ENCODE data around the gene BHLHA15.
A peak's percentile ranks its signal among the peaks of the same experiment; 100 is the strongest.

Gene BHLHA15

DNA sequence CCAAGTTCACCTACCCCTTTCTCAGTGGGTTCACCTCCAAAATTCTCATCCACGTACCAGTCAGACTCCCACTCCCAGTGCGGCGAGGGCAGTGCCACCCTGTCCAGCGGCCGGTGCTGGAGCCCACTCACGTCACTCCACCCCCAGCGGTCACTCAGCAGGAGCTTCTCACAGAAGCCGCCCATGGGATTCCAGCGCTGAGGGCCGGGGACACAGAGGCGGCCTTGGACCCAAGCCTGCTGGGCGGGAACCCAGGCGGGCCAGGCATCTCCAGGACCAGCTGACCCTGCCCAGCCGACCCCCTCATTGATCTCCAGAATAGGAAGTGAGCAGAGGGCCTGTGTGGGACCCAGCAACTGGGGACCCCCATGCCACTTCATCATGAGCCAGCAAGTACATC is 33.6 kb downstream of the BHLHA15 start:
- DNase-seq (ENCODE audit: low spot score): no peak

DNA sequence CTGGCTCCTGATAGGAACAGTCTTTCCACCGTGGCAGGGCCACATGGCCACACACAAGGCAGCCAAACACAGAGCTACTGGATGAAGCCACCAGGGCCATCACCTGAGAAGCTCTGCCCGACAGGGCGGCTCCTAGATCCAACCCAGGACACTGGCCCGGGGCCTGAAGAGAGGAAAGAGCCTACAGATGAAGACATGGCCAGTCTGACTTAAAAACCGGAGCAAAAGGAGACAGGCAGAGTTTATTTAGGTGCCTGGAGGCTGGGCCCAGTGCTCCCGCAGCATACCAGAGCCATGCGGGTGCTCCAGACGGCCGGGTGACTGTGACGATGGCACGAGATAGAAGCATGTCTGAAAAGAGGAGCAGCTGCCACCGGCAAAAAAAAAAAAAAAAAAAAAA is 36.9 kb downstream of the BHLHA15 start:
- DNase-seq (ENCODE audit: low spot score): no peak

- DNase-seq (ENCODE audit: low spot score): no peak
These were observed 37.9 kb downstream of the BHLHA15 start for GRCh38 chr7:98249106-98249505.

- no peak for DNase-seq (ENCODE audit: low spot score)
These were observed 39.5 kb downstream of the BHLHA15 start for GRCh38 chr7:98250789-98251188.

GRCh38 chr7:98251231-98251600 is 40.0 kb downstream of the BHLHA15 start:
- no peak for DNase-seq (ENCODE audit: low spot score)

DNA sequence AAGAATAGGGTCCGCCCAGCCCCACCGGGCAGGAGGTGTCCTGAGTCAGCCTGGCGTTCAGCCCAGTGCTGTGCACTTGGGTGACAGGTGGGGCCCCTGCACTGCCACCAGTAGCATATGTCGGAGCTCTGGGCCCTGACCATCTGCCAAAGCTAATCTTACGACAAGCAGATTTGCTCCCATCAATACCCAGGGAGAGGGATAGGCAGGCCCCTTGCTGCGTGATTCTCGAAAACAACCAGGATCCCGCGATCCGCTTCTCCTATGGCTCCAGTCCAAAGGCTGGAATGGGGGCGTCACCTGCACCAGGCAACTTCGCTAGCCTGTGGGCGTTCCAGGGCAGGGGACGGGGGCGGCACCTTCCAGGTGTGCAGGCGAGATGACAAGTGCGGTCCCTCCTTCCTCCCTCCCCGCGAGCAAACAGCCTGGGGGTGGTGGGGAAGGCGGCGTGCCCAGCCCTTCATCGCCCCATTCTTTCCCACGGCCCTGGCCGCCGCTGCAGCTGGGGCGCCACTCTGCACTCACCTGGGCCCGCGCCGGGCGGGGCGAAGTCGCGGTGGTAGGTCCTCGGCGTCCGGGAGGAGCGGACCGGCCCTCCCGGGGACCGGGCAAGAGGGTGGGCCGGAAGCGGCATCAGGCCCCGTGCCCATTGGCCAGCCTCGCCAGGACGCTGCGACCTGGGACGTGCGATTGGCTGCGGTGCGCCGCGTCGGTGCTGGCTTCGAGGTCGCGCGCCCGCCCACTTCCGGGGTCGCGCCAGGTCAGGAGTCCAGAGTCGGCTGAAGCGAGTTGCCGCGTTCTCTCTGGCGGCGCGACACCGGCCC is 40.6 kb downstream of the BHLHA15 start, which contains the start of gene TECPR1:
Gene TECPR1 (minus strand): TSS at position 632 of the 824 bp plus-strand sequence. CDS start 6,086 bp downstream, outside the sequence.
- peak; percentile 100 for DNase-seq (ENCODE audit: low spot score)

DNA sequence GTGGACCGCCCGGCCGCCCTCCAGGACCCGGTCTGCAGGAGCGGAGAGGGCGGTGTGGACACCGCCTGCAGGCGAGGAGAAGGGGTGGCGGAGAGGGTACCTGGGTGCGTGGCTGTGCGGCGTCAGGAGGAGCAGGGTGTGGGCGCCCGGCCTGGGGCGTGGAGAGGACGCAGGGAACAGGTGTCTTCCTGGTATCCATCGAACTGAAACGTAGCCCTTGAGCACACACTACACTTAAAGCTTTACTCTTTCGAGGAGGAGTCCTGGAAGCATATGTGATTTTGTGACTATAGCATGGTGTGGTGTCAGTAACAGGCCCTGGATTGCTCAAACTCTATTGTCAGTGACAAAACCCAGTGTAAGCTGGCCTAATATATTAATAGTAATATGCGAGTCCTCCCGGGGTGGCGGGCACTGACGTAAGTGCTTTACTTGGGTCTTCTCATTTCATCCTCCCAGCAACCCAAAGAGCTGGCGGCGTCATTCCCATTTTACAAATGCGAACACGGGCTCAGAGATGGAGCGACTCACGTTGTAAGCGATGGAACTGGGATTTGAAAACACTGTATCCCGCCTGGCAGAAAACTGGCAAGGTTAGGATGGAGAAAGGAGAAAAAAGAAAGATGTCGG is 41.3 kb downstream of the BHLHA15 start:
- DNase-seq (ENCODE audit: low spot score): no peak

DNA sequence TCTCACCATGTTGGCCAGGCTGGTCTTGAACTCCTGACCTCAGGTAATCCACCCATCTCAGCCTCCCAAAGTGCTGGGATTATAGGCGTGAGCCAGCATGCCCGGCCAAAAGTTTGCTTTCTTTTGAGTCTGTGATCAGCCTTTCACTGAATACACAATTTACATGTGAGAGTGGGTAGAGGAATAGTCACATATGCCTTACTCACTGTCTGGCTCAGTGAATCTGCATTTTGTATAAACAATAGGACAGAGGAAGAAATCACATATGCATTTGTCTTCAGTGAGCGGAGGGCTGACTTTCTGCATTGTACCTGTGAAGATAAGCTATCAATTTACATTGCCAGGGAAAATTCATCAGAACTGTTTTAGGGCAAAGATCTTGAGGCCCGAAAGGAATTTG is 43.3 kb downstream of the BHLHA15 start:
- no peak for DNase-seq (ENCODE audit: low spot score)

DNA sequence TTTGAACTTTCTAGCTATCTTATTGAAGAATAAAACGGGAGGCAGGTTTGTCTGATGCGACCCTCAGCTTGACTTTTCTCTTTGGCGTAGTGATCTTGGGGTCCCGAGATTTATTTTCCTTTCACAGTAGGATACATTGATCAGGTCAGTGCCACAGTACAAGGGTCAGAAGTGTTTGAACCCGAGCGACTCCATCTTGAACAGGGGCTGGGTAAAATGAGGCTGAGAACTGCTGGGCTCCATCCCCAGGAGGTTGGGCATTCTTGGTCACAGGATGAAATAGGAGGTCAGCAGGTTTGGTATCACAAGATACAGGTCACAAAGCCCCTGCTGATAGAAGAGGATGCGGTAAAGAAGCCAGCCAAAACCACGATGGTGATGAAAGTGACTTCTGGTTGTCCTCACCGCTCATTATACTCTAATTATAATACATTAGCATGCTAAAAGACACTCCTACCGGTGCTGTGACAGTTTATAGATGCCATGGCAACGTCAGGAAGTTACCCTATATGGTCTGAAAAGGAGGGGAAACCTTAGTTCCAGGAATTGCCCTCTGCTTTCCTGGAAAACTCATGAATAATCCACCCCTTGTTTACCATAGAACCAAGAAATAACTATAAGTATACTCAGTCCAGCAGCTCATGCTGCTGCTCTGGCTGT is 43.8 kb downstream of the BHLHA15 start:
- DNase-seq (ENCODE audit: low spot score): no peak

- no peak for DNase-seq (ENCODE audit: low spot score)
These were observed 45.2 kb downstream of the BHLHA15 start for GRCh38 chr7:98256431-98256830.

DNA sequence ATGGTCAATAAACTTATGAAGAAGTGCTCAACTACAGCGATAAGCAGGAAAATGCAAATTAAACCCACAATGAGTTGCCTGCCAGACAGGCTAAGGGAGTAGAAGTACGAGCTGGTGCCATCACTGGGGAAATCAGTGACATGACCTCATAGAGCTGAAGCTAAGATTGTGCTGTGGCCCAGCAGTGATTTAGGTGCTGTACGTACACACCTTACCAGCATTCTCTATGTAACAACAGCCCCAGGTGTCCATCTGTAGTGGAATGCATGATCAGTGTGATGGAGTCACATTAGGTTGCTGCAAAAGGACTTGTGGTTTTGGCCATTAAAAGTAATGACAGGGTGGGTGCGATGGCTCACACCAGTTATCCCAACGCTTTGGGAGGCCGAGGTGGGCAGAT is 46.5 kb downstream of the BHLHA15 start:
- DNase-seq (ENCODE audit: low spot score): no peak
